COR-L47 (cell line): ENCODE measurements around the gene ILRUN.
"Not testable (repeated sequence)": the region's sequence is repeated elsewhere in the genome, so short reads cannot be mapped to it uniquely, and the experiment has no call there.

Source experiments
- DNase-seq: peaks from one replicate; lab custom pipeline; 2025; lab: John Stamatoyannopoulos, UW

The ILRUN gene

DNA sequence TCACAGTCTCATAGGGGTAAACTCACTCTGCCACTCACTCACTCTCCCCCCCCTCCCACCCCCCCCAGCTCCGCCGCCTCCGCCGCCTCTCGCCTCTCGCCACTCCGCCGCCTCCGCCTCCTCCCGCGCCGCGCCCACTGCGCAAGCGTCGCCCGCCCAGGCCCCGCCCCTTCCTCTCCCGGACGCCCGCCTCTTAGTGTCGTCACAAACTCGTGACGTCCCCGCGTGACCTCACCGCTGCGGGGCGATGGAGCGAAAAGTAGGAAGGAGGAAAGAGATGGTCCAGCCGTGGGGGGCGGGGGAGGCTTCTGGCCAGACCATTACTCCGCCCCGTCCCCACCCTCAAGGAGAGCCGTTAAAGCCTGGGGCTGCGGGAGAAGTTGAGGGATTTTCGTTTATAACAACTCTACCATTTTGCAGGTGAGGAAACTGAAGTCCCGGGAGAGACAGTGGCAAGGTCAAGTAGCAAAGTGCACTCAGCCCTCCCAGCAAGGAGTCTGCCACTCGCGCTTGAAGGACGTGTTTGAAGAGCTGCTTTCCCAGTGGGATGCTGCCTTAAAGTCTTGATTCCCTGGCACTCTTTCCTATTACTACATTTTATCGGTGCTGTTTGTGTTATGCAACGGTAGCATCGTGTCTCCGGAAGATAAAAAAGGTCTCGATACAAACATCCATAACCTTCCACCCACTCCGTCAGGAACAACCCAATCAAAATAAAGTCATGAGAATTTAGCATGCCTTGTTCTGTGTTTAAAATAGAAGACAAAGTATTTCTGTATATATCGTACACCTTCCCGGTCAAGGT is at the start of gene ILRUN:
Gene ILRUN, minus strand, starts transcription at position 29 of the 805 bp plus-strand sequence. CDS start 164 bp downstream, outside the sequence.
- DNase-seq: peak; percentile 92

DNA sequence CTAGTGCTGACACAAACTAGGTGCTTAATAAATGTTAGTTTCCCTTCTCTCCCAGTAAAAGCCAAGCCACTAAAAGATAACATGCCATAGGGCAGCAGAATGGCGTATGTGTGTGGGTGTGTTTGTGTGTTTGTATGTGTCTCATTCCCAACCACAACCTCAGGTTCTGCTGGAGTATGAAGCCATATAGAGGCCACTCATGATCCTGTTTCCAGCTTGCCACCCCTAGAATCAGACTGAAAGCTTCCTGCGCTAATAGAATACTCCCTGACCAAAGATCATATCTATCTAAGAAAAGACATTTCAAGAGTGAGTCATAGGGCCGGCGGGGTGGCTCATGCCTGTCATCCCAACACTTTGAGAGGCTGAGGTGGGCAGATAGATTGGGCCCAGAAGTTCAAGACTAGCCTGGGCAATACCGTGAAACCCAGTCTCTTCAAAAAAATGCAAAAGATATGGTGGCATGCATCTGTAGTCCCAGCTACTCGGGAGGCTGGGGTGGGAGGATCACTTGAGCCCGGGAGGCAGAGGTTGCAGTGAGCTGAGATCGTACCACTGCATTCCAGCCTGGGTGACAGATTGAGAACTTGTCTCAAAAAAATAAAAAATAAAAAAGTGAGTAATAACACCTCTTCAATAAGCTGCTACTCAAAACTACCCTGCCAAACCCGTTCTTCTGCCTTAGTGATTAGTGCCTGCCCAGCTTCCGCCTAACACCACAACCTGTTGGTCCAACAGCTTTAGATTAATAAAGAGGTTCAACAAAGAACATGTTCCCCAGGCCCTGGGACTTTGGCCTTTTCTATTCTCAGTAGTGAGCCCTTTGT is 48.9 kb upstream of the ILRUN start:
- no peak for DNase-seq

DNA sequence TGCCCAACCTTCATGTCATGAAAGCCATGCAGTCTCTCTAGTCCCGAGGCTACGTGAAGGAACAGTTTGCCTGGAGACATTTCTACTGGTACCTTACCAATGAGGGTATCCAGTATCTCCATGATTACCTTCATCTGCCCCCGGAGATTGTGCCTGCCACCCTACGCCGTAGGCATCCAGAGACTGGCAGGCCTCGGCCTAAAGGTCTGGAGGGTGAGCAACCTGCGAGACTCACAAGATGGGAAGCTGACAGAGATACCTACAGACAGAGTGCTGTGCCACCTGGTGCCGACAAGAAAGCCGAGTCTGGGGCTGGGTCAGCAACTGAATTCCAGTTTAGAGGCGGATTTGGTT is 47.7 kb upstream of the ILRUN start:
- not testable (repeated sequence) for DNase-seq

DNA sequence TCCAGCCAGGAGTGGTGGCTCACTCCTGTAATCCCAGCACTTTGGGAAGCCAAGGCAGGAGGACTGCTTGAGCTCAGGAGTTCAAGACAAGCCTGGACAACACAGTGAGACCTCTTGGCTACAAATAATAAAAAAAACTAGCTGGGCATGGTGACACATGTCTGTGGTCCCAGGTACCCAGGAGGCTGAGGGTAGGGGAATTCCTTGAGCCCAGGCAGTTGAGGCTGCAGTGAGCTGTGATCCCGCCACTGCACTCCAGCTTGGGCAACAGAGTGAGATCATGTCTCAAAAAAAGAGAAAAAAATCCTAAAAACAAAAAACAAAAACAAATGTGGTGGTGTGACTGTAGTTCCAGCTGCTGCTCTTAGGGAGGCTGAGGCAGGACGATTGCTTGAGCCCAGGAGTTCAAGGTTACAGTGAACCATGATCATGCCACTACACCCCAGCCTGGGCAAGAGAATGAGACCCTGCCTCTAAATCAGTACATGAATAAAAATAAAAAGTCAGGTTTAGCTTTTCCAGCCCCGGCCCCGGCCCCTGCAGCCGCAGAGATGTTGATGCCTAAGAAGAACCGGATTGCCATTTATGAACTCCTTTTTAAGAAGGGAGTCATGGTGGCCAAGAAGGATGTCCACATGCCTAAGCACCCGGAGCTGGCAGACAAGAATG is 47.2 kb upstream of the ILRUN start:
- DNase-seq: no peak

DNA sequence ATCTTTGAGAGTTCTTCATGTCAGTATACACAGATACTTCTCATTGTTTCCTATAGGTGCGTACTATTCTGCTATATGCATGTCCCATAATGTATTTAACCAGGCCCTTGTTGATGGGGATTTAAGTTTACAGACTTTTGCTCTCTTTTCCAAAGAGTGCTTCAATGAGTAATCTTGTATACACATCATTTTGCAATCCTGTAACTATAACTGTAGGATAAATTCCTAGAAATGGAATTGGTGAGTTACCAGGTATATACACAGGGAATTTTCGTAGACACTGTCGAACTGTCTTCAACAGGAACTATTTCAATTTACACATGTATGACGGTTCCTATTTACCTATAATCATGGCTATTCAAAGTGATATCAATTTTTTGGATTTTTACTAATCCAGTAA is 45.5 kb upstream of the ILRUN start:
- no peak for DNase-seq

DNA sequence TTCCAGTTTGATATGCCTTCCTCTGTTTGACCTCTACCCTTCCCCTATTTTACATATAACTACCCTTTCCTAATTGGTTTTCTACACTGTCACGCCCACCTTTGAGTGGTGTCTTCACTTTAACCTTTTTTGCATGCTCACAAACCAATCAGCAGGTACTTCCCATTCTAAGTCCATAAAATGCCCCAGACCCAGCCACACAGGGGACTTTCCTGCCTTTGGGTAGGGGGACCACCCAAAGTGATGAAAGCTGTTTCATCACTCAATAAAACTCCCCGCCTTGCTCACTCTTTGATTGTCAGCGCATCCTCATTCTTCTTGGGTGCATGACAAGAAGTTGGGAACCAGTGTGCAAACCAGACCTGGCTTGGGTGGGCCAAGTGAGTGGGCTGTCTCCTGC is 40.3 kb upstream of the ILRUN start:
- DNase-seq: no peak

DNA sequence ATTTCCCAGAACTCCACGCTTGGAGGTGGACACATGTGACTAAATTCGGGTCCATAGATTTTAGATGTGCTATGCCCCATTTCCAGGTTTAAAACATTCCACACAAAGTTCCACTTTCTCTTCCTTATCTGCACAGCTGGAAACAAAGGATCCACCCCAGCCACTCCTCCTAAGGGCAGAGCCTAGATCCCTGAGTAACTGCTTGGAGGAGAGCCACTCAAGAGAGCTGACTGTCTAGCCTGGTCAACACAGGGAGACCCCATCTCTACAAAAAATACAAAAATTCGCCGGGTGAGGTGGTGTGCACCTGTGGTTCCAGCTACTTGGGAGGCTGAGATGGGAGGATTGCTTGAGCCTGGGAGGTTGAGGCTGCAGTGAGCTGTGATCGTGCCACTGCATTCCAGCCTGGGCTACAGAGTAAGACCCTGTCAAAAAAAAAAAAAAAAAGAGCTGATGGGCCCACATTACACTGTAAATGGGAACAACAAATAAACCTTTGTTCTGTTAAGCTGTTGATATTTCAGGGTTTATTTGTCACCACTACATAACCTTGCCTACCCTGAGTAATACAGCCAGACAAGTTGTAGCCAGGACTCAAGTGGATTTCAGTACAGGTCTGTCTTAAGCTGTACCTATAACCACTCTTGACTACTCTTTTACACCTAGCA is 35.0 kb upstream of the ILRUN start:
- no peak for DNase-seq

DNA sequence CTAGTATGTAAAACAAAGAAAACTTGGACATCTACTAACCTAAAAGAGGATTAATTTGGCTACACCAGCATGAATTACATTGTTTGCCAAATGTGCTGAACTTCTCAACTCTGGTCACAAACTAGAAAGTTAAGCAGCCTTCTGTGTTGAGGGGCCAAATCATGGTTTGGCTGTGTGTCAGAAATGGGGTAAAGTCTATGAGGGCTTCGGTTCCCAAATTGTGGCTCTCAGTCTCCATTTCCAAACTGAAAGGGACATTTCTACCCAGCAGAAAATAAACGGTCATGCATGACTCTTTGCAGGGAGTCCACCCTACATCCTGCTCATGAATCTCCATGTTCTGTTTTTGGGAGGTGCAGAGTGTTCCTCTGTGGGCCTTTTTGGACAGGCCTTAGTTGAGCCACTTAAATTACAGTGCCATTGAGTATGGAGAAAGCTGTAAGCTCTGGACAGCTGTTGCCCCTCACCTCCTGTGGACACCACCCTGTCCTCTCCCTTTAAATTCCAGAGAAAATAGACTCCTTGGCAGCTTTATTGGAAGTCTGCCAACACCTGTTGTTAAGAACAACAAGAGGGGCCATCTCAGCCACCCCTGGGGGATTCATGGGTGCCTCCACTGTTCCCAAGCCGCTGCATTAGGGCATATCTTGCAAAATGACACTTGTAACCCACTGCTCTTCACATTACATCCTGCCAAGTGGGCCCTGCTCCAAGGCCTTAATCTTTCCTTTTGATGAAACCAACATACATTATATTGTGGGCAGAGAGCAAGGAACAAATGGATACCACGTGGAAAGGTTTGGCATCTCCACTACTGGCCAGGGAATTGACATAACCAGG is 33.3 kb upstream of the ILRUN start:
- peak; percentile 57 for DNase-seq

DNA sequence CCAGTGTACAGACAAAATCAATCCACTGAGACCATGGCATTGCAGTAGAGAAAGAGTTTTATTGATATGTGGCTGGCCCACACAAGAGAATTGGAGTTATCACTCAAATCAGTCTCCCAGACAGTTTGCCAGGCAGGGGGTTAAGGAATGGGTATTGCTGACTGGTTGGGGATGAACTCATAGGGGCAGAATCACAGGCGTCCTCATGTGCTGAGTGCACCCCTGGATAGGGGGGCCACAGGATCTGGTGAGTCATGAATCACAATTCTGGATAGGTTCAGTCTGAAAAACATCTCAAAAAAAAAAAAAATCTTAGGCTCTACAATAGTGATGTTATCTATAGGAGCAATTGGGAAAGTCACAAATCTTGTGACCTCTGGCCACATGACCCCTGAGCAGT is 29.5 kb upstream of the ILRUN start:
- DNase-seq: no peak

DNA sequence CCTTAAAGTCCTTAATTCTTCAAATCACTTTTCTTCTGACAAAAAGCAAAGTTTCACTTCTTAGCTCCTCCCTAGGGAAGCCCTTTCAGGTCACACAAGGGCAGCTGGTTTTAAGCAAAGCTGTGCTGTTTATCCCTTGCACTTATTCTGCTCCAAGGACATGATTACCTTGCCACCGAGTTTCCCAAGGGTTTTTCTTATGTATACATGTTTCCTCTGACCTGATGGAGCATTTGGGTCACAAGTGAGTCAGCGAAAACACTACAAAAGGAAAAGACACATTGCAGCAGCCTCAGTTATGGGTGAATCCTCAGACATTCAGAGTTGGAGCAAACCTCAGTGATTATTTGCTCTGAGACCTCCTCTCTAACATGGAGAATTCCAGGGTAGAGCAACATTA is 26.6 kb upstream of the ILRUN start:
- DNase-seq: no peak

DNA sequence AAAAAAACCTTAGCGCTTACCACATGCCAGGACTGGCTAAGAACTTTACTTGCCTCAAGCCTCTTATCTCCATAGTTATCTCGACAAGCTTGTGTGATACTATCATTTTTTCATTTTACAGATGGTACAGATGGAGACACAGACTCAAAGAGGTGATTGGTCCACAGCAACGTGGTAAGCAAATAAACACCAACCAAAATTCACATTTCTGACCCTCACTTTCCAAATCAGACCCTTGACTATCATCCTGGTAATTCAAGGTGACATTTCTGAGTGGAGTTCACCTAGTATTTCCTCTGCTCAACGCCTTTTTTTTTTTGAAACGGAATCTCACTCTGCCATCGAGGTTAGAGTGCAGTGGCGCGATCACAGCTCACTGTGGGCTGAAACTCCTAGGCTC is 25.9 kb upstream of the ILRUN start:
- DNase-seq: no peak

DNA sequence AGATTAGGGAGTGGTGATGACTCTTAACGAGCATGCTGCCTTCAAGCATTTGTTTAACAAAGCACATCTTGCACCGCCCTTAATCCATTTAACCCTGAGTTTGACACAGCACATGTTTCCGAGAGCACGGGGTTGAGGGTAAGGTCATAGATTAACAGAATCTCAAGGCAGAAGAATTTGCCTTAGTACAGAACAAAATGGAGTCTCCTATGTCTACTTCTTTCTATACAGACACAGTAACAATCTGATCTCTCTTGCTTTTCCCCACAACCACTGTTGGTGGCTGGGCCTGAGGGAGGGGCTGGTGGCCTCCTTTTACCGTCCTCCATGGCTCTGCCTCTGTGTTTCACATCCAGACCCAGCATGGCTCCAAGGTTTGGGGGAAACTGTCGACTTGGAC is 23.6 kb upstream of the ILRUN start:
- not testable (repeated sequence) for DNase-seq

DNA sequence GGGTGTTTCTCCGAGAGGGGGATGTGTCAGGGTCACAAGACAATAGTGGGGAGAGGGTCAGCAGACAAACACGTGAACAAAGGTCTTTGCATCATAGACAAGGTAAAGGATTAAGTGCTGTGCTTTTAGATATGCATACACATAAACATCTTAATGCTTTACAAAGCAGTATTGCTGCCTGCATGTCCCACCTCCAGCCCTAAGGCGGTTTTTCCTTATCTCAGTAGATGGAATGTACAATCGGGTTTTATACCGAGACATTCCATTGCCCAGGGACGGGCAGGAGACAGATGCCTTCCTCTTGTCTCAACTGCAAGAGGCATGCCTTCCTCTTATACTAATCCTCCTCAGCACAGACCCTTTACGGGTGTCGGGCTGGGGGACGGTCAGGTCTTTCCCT is 23.1 kb upstream of the ILRUN start:
- not testable (repeated sequence) for DNase-seq

DNA sequence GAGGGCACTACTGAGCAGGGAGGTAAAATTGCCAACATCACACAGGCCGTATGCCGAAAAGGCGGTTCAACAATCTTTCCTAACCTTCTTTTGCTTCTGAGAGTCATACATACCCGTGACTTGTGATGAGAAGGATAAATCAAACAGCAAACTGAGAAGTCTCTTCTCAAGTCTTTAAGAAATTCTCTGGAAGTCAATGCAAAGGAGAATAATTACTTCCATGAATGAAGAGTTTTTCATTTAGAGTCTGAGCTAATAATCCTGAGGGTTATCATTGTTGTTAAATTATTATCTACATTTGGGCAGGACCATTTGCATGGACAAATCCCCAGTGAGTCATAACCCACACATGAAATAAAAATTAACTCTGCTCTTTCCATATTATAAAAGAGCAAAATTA is 22.4 kb upstream of the ILRUN start:
- no peak for DNase-seq

DNA sequence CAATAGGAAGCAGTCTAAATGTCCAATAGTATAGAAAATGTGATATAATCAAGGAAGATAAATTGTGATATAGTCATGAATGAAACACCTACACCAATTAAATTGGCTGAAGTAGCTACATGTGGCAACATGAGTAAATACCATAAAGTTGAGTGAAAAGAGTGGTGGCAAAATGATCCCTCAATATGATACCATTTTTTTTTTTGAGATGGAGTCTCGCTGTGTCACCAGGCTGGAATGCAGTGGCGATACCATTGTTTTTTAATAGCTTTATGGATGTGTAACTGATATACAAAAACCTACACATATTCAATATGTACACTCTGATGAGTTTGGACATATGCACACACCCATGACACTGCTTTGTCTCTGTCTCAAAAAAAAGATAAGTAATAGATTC is 20.9 kb upstream of the ILRUN start:
- DNase-seq: no peak

DNA sequence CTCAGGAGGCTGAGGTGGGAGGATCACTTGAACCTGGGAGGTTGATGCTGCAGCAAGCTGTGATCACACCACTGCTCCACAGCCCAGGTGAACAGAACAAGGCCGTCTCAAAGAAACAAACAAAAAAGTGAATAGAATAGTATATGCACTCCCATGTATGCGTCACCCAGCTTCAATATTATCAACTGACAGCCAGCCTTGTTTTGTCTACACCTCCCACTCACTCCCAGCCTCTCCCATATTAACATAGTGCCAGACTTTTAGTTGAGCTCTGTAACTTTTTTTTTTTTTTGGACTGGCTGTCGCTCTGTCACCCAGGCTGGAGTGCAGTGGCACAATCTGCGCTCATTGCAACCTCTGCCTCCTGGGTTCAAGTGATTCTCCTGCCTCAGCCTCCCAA is 18.1 kb upstream of the ILRUN start:
- DNase-seq: no peak

DNA sequence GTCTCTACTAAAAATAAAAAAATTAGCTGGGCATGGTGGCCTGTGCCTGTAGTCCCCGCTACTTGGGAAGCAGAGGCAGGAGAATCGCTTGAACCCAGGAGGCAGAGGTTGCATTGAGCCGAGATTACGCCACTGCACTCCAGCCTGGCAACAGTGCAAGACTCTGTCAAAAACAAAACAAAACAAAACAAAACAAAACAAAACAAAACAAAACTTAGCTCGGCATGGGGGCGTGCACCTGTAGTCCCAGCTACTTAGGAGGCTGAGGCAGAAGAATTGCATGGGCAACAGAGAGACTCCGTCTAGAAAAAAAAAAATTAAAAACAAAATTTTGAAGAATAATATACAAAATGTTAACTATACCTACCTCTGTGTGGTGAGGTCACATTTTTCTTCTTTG is 16.3 kb upstream of the ILRUN start:
- DNase-seq: not testable (repeated sequence)

DNA sequence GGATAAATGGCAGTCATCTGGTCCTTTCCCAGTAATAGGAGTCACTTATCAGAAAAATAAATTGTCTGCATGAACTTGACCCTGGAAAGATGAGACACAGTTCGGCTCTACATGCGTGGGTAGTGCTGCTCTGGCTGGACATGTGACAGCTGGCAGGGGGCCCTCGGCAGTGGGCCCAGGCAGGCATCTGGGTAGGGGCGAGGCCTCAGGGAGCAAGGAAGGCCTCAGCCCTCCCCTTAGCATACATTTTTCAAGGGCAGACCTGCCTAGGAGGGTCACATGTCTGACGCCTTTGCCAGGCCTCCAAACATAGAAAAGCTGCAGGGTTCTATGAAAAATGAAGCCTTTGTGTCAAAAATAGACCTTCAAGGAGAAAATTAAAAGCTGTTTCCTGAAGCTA is 12.8 kb upstream of the ILRUN start:
- DNase-seq: no peak

DNA sequence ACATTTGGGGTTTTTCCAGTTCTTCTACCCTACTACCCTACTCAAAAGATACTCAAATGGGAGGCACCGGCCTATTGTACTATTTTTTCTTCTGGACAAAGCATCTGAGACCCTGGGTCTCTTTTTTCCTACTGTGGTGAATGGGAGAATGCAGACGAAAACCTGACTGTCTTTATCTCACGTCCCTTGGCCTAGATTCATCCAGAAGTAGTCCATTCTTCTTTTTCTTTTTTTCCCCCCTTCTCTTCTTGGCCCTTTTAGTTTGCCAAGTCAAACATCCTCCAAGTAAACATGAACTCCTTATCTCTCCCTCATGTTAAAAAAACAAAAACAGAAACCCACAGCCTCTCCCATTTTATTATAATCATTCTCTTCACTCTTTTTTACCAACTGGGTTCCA is 8.7 kb upstream of the ILRUN start:
- DNase-seq: no peak

DNA sequence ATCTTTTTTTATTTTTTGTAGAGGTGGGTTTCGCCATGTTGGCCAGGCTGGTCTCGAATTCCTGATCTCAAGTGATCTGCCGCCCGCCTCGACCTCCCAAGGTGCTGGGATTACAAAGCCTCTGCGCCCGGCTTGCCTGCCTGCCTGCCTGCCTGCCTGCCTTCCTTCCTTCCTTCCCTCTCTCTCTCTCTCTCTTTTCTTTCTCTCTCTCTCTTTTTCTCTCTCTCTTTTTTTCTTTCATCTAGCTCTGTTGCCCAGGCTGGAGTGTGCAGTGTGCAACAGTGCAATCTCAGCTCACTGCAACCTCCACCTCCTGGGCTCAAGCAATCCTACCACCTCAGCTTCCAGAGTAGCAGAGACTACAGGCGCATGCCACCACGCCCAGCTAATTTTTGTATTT is 4.6 kb upstream of the ILRUN start:
- no peak for DNase-seq

DNA sequence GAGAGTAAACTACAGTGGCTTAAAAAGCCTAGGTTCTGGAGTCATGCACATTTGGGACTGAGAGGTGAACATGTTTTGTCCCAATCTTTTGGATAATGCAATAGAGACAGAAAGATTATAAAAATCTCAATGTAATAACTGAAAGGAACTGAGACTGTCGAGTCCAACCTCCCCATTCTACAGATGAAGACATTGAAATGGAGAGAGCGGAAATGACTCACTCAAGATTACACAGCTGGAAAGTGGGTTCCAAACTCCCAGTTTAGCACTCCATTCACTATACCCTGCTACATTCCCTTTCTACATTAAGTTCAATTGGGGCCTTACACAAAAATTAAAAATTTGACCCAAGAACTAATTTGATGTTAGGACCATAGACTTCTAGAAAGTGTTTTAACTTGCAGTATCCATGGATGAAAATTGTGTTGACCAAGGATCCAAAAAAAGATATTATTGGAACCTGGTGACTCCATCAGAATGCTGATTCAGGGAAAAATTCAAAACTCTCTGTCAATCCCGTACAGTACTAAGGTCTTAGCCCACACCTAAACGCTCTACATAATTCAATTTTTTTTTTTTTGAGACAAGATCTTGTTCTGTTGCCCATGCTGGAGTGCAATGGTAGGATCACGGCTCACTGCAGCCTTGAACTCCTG is 1.5 kb upstream of the ILRUN start:
- no peak for DNase-seq
